ENCODE results near the gene MCM10.
"Not testable (repeated sequence)": the region's sequence is repeated elsewhere in the genome, so short reads cannot be mapped to it uniquely, and the experiment has no call there.

Gene MCM10

GRCh38 chr10:13160934-13161856 is at the start of gene MCM10:
MCM10 (plus strand) TSS chr10:13161558; CDS start chr10:13164203, 2,645 bp downstream.
- peak; percentile 94 to 97 for DNase-seq (ENCODE audit: low read depth in 2 of 2)

- DNase-seq (ENCODE audit: low read depth in 2 of 2): no peak
Observed at GRCh38 chr10:13113544-13113943, 47.8 kb upstream of the MCM10 start.

DNA sequence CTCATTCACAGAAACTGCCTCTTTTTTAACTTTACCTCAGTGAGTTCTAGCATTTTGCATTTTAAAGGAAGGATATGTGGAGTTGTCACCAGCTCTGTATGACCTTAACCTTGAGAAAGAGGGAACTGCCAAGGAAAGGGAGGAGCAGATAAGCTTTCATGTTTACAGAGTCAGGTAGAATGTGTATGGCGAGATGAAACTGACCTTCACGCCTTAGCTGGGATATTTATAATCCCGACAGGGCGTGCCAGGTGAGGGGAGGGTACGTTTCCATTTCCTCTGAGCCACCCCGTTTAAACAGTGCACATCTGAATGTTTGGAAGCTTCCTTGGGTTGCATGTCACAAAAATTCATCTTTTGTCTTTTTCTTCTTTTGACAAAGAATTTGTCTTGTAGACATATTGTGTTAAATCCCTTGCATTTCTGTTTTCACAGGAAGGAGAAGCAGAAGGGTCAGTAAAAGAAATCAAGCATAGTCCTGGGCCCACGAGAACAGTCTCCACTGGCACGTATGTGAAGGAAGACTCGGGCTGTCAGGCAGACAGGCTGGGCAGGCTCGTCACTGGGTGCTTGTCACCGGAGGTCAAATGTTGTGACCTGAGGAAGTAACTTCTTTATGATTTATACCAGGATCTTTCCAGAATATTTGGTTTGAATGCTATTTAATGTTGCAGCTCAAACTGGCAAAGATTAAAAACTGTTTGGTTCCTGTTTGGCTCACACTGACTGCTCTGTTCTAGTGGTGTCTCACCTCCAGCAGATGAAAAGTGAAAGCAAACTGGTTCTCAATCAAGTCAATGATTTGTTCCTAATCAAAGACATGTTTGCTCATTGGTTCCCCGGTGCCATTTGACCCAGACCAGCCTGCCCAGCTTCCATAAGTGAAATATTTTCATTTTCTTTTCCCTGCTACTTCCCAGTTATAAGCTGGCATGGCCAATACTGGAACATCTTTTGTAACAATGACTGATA is 45.2 kb upstream of the MCM10 start:
- DNase-seq (ENCODE audit: low read depth in 2 of 2): no peak

DNA sequence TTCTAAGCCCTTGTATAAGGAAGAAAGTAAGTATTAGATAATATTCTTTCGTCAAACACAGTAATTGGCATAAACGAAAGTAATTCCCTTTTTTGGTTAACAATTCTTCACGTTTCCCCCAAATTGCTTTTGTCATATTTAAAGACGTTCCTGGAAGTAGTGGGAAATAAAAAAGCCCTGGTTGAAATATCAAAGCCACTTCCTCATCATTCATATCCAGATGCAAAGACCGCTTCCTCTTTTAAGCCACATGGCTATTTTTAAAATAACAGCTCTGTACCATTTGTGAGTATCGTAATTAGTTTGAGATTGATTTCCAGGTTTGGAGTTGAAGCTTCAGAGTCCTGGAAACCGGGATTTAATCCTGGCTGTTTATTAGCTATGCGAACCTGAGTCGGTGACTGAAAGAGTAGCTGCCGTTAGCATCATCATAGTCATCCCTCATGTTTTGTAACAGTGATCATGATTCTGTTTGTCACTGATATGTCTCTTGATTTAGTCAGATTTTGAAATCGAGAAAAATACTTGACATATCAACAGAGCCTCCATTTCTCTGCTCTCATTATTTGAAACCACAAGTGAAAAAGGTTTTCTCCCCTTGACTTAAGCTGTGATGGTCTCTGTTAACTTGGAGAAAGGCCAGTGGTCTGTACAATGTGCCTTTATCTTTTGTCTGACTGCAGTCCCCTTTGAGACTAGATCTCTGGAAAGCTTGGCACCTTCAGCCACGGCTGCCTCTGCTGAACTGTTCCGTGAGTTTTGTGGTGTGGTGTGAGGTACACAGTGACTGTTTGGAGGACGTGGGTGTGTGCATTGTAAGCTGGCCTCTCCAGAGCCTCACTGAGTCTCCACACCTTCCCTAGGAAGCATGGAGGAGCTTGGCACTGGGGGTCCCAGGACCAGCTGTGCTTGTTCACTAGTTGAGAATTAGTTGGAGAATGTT is 43.2 kb upstream of the MCM10 start:
- no peak for DNase-seq (ENCODE audit: low read depth in 2 of 2)

DNA sequence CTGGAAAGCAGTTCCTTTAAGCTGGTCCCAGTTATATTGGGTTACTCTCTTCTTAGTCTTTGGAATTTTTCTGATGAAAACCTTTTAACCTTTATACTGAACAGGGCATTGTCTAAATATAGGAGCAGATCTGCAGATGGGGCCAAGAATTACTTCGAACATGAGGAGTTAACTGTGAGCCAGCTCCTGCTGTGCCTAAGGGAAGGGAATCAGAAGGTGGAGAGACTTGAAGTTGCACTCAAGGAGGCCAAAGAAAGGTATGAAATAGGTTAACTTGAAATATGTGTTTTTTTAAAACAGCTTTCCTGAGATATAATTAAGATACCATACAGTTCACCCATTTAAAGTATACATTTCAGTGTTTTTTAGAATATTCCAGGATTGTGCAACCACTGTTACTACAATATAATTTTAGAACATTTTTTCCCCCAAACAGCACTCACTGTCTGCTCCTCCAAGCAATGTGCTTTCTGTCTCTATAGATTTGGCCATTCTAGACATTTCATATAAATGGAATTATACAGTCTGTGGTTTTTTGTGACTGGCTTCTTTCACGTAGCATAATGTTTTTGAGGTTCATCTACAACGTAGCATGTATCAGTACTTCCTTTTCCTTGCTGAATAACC is 42.5 kb upstream of the MCM10 start:
- no peak for DNase-seq (ENCODE audit: low read depth in 2 of 2)

DNA sequence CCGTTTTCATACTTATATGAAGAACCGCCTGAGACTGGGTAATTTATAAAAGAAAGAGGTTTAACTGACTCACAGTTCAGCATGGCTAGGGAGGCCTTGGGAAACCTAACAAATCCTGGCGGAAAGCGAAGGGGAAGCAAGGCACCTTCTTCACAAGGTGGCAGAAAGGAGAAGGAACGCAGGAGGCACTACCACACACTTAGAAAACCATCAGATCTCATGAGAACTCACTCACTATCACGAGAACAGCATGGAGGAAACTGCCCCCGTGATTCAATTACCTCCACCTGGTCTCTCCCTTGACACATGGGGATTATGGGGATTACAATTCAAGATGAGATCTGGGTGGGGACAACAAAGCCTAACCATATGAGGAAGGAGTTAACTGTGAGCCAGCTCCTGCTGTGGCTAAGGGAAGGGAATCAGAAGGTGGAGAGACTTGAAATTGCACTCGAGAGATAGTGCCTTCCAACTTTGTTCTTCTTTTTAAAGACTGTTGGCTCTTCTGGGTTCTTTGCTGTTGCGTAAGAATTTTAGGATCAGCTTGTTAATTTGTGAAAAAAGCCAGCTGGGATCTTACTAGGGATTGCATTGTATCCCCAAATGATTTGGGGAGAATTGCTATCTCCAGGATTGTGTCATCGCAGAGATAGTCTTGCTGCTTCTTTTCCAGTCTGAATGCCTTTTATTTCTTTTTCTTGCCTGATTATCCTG is 40.4 kb upstream of the MCM10 start:
- no peak for DNase-seq (ENCODE audit: low read depth in 2 of 2)

DNA sequence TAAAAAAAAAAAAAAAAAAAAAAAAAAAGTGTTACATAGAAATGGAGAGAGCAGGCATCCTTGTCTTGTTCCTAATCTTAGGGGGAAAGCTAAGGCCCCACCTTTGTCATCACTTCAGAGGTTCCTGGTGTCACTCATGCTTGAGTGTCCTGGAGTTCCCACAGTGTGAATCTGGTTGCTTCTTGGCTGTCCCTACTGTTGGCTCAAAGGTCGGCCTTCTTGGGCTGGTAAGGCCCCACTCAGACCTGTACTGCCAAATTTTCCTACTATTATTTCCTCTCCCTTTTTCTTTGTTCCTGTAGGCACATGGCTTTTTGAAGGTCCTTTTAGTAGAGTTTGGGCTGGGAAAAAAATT is 39.9 kb upstream of the MCM10 start:
- no peak for DNase-seq (ENCODE audit: low read depth in 2 of 2)

DNA sequence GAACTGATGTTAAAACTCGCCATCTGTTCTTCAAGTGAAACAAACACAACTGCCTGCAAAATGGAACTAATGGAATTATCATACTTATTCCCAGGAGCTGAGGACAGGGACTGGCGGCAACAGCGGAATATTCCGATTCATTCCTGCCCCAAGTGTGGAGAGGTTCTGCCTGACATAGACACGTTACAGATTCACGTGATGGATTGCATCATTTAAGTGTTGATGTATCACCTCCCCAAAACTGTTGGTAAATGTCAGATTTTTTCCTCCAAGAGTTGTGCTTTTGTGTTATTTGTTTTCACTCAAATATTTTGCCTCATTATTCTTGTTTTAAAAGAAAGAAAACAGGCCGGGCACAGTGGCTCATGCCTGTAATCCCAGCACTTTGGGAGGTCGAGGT is 24.7 kb upstream of the MCM10 start:
- DNase-seq (ENCODE audit: low read depth in 2 of 2): no peak

DNA sequence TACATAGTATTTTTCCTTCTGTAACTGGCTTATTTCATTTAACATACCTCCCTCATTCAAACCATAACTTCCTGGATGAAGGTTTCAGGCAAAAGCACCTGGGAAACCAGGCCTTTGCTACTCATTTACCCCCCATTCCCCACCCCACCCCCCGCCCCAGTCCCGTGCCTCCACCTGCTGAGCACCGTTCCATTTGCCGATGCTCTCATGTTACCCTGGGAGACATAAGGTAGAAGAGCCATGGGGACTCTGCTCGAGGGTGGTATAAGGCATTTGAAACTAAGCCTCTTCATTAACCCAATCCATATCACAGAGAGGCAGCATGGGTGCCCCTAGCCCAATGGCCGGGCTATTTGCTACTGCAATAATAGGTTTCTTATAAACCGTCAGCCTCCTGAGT is 22.2 kb upstream of the MCM10 start:
- no peak for DNase-seq (ENCODE audit: low read depth in 2 of 2)

DNA sequence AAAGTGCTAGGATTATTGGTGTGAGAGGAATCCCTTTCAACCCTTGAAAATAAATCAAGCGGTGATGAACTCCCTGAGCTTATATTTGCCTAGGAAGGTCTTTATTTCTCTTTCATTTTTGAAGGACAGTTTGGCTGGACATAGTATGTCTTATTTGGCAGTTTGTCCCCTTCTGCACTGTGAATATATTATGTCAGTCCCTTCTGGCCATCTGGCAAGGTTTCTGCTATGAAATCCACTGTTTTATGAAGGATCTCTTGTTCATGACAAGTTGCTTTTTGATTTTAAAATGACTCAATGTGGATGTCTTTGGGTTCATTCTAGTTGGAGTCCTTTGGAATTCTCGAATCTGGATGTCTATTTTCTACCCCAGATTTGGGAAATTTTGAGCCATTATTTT is 21.7 kb upstream of the MCM10 start:
- no peak for DNase-seq (ENCODE audit: low read depth in 2 of 2)

DNA sequence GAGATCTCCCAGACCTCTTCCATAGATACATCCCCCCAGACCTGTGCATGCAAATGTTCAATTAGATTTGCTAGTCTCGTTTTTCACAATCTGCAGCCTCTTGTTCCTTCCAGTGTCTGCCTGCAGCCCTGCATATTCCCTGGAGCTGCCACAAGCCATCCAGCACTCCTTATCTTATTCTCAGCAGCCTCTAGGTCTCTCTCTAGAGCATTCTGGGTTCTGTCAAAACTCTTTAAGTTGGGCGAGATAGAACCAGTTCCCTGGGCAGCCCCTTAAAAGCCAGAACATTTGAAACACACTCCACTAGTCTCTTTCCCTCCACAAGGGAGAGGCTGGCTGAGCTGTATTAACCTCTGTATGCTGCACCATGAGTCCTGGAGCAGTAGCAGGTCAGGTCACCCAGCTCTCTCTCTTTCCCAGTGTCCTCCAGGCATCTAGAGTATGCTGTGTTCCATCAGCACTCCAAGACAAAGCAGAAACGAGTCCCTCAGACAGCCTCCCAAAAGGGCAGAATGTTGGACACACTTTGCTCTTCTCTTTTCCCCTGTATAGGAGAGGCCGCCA is 20.6 kb upstream of the MCM10 start:
- DNase-seq (ENCODE audit: low read depth in 2 of 2): no peak

GRCh38 chr10:13143766-13144165 is 17.6 kb upstream of the MCM10 start:
- DNase-seq (ENCODE audit: low read depth in 2 of 2): no peak

DNA sequence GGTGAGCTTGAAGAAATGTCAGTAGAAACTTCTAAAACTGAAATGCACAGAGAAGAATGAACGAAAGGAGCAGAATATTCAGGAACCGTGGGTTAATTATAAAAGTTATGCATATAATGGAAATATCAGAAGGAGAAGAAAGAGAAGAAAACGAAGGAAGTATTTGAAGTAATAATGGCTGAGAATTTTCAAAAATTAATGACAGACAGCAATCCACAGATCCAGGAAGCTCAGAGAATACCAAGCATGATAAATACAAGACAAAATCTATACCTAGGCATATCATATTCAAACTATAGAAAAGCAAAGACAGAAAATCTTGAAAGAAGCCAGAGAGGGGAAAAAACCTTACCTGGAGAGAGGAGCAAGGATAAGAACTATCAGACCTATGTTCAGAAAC is 16.5 kb upstream of the MCM10 start:
- DNase-seq (ENCODE audit: low read depth in 2 of 2): no peak

GRCh38 chr10:13146379-13146778 is 15.0 kb upstream of the MCM10 start:
- no peak for DNase-seq (ENCODE audit: low read depth in 2 of 2)

GRCh38 chr10:13147161-13147560 is 14.2 kb upstream of the MCM10 start:
- DNase-seq (ENCODE audit: low read depth in 2 of 2): no peak

GRCh38 chr10:13152296-13152695 is 9.1 kb upstream of the MCM10 start:
- no peak for DNase-seq (ENCODE audit: low read depth in 2 of 2)

GRCh38 chr10:13155860-13156259 is 5.5 kb upstream of the MCM10 start:
- DNase-seq (ENCODE audit: low read depth in 2 of 2): not testable (repeated sequence)

DNA sequence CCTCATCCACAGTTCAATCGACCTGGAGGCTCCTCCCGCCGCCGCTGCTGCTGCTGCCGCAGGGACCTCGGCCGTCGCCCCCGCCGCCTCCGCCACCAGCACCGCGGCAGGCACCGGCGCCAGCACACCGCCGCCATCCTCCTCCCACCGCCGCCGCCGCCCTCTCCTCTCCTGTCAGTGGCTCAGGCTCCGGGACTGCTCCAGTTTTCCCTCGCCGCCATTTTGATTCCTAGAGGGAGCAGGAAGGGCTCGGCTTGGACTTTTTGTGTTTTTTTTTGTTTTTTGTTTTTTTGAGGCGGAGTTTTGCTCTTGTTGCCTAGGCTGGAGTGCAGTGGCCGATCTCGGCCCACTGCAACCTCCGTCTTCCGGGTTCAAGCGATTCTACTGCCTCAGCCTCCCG is 3.0 kb upstream of the MCM10 start:
- peak in 1 of 2 donors; percentile 40 for DNase-seq (ENCODE audit: low read depth in 2 of 2)

DNA sequence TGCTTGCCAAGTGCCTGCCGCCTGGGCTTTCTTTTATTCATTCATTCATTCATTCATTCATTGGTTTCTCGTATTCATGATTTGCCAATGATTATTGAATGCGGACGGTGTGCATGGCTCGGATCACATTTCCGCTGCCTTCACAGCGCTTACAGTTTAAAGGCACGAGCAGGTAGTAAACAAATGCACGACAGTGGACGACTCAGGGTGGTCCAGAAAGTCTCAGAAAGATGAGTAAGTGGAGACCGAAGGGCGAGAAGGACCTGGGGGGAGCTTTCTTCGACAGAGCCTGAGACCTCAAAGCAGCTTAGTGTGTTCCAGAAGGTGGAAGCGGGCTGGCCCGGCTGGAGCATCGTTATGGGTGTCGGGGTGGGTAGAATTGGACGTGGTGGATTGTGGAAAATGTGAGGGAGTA is 506 bp downstream of the MCM10 start:
- DNase-seq (ENCODE audit: low read depth in 2 of 2): no peak

DNA sequence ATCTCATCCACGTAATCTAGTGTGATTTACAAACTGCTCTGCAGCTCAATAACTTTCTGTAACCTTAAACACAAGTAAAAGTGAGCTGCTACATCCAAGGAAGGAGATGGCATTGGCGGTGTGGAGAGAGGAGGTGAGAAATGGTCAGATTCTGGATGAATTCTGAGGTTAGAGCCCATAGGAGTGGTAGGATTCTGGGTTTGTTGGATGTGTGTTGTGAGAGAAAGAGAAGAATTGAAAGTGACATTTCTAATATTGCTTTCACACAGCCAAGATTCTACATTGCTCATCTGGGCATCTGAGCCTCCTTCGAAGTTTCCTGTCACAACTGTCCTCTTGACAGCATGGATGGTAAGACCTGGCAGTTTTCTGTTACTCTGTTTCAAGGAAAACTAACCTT is 2.5 kb downstream of the MCM10 start:
- no peak for DNase-seq (ENCODE audit: low read depth in 2 of 2)

Data from stimulated activated CD8-positive, alpha-beta memory T cell treated with anti-CD3 and anti-CD28 coated beads, Interleukin-7, amount 100 ng/mL, for 4 hours (primary cell).